Fibroblast of lung (primary cell): ENCODE results near the gene HMGCS1.

ENCODE experiments used
- EZH2 ChIP-seq: IDR thresholded peaks from 2 replicates; pipeline ENCODE4 v1.5.1; 2012; ENCODE audit warnings: low read length, control low read depth, mild to moderate bottlenecking; ENCODE audit errors: missing control alignments
- TF ChIP-seq, protein P1 (sequence below), 2 donors: IDR thresholded peaks in 1 of 2; conservative IDR thresholded peaks in 1 of 2; 1 replicate in 1 of 2; 2 replicates in 1 of 2; pipeline ENCODE4 v1.5.1; 2011 to 2012; ENCODE audit warnings: low read length in 2 of 2, control low read depth in 1 of 2, inconsistent platforms in 1 of 2, low read depth in 1 of 2, mild to moderate bottlenecking in 1 of 2

DNA sequence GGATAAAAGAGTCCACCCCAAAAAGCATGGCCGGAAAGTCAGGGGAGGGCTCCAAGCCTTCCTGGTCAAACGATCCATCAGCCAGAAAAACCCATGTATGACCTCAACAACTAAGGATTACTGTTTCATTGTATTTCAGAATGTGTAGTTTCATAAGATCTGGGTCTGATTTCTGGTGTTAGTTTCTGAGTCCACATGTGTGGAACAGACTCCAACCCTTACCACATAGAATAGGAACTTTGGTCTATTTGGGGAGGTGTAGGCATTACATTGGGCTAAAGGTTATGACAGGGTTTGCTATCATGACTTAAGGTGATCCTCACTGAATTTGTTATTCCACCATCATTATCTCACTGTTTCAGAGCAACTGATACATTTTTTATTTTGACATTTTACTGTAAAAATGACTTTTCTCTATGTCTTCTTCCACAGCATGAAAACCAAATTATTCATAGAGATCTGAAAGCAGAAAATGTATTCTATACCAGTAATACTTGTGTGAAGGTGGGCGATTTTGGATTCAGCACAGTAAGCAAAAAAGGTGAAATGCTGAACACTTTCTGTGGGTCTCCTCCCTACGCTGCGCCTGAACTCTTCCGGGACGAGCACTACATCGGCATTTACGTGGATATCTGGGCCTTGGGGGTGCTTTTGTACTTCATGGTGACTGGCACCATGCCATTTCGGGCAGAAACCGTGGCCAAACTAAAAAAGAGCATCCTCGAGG lies 33.5 kb downstream of the HMGCS1 start:
- TF ChIP-seq, protein P1, sequence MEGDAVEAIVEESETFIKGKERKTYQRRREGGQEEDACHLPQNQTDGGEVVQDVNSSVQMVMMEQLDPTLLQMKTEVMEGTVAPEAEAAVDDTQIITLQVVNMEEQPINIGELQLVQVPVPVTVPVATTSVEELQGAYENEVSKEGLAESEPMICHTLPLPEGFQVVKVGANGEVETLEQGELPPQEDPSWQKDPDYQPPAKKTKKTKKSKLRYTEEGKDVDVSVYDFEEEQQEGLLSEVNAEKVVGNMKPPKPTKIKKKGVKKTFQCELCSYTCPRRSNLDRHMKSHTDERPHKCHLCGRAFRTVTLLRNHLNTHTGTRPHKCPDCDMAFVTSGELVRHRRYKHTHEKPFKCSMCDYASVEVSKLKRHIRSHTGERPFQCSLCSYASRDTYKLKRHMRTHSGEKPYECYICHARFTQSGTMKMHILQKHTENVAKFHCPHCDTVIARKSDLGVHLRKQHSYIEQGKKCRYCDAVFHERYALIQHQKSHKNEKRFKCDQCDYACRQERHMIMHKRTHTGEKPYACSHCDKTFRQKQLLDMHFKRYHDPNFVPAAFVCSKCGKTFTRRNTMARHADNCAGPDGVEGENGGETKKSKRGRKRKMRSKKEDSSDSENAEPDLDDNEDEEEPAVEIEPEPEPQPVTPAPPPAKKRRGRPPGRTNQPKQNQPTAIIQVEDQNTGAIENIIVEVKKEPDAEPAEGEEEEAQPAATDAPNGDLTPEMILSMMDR (conservative IDR thresholded peaks at IDR 0.05 in 1 of 2, IDR thresholded peaks at IDR 0.05 in 1 of 2; ENCODE audit: low read depth in 1 of 2, low read length in 2 of 2): no peak
- TF ChIP-seq EZH2: no peak
